ENCODE data around the gene NRP1. TPM values are rescaled to one million over a fixed set of nuclear protein-coding genes. Genes with fewer than 3 reads are reported as not detected.

The NRP1 gene
- total RNA-seq, 1 experiment from 2014 or later: 18.1 TPM

DNA sequence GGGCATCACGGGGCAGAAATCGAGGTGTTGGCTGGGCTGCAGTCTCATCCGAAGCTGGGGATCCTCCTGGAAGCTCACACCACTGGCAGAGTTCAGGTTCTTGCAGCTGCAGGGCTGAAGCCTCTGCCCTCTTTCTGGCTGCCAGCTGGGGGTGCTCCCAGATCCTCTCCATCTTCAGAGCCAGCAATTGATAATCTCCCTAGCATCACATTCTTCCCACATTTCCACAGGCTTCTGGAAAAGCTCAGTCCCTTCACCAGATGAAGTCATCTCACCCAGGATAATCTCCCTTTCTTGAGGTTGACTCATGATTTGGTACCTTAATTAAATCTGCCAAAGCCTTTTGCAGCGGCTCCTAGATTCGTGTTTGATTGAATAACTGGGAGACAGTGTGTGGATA, 55.2 kb downstream of the NRP1 start:
- in situ Hi-C loops (cut with HindIII; ENCODE audit: low pct_unique_long_range_greater_than_20kb, low sequenced_read_pairs): no loop called here
- DNase-seq (ENCODE audit: low read depth): no peak

DNA sequence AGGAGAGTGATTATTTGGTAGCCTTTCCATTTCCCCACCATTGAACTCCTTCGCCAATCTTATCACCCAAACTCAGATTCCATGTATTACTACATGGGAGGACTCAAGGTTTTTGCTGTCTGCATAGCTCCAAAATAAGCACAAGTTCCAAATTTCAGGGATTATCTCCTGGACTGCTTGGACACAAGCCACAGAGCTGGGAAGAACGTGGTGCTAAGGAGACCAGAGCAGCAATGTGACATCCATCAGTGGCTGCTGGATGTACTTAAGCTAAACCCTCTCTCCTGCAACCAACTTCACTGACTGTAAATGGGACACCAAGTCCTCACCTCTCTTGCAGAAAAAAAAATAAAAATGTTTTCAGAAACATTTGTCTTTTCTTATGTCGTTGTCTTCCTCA, 56.3 kb downstream of the NRP1 start:
- DNase-seq (ENCODE audit: low read depth): no peak
- in situ Hi-C loops (cut with HindIII; ENCODE audit: low pct_unique_long_range_greater_than_20kb, low sequenced_read_pairs): no loop called here

DNA sequence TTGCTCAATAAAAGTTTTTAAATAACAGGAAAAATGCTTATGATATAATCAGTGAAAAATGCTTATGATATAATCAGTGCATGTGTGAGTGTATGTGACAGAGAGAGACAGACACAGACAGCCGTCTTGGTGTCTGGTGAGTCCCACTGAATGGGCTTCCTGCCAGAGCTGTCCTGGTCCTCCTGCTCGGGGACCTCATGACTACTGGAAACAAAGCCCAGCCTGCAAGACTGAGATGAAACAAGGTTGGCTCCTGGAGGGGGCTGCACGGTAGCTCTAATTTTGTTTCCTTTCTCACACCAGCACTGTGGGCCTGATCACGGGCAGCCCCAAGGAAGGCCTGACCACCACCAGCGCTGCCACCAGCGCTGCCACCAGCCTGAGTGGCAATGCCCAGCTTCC, 57.3 kb downstream of the NRP1 start:
- peak; percentile 30 for DNase-seq (ENCODE audit: low read depth)
- in situ Hi-C loops (cut with HindIII; ENCODE audit: low pct_unique_long_range_greater_than_20kb, low sequenced_read_pairs): no loop called here

DNA sequence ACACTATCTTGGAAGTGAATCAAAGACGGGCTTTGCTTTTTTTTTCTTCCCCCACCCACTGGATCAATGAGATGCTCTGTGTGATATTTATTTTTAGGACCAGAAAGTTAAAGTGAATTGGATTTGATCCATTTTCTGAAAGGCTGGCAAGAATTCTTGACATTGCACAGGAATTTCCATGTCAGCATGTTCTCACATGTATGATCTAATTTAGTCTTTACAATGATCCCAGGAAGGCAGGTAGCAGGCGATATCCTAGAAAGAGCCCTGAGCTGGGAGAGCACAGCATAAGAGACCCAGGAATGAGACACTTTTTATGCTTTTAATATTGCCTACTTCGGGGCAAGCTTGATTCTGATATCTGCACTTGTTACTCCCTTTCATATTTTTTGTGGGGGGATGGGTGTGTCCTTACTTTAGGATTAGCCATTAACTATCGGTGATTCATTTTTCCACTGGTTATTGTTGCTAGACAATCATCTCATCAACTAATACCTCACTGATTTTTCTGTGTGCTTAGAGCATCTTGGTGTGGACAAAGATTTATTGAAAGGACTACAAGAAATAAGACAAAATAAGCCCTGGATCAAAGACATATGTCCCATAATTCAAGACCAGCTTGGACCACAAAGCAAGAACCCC, 58.1 kb downstream of the NRP1 start:
- in situ Hi-C loops (cut with HindIII; ENCODE audit: low pct_unique_long_range_greater_than_20kb, low sequenced_read_pairs): no loop called here
- DNase-seq (ENCODE audit: low read depth): peak; percentile 55

DNA sequence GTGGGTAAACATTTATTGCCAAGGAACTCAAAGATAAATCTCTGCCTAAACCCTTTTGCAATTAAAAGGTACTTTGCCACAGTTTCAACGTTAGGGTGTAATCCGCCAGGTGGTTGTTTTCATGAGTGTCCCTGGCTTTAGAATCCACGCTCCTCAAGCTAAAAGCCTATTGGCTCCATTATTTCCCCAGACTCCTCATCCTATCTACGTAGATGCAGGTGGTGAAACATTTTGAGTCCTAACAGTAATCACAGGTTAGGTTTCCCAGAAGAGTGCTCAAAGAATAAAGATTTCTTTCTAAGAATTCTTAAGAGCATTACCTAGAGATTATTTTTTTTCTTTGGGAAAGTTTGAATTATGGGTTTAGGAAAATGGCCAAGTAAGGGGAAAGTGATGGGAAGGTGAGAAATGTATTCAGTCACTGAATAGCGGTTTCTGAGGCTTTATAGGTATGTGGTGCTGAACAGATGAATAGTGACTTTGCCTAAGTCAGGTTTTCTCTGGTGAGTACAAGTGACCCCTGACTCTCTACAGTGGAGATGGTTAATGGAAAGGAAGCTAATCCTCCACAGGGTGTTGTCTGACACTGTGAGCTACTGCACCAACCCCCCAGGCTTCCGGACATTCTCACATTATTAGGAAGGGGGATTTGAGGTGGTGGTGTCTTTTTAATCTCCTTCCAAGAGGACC, 60.2 kb downstream of the NRP1 start:
- peak; percentile 41 for DNase-seq (ENCODE audit: low read depth)
- in situ Hi-C loops (cut with HindIII; ENCODE audit: low pct_unique_long_range_greater_than_20kb, low sequenced_read_pairs): no loop called here

DNA sequence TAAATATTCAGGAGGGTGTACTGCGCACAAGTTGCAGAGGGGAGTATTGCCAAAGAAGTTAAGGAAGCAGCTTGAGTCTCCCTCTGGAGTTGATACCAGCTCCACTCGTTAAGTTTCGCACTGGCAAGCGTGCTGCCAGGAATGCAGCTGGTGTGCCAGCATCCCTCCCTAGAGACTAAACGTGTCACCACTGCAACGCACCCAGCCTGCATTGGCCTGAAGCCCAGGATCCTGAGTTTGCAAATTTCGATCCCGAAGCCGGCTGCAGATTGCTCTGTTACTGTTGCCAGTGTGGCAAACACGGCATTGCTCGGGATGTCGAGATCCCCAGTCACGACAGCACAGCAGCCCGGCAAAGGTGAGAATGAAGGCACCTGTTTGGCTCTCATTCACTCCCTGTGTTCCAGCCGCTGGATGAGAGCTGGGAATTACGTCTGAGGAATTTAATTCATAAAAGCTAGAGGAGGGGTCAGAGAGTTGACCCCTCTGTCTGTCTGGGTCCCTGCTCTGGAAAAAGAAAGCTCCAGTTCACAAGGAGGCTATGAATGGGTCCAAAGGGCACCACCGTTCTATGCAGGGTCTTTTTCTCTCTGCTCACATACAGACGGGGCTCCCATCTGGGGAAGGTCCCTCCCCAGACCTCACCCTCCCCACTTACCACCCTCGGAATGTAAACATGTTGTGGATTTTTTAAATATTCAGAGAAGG, 61.0 kb downstream of the NRP1 start:
- DNase-seq (ENCODE audit: low read depth): peak; percentile 96
- in situ Hi-C loops (cut with HindIII; ENCODE audit: low pct_unique_long_range_greater_than_20kb, low sequenced_read_pairs): no loop called here

DNA sequence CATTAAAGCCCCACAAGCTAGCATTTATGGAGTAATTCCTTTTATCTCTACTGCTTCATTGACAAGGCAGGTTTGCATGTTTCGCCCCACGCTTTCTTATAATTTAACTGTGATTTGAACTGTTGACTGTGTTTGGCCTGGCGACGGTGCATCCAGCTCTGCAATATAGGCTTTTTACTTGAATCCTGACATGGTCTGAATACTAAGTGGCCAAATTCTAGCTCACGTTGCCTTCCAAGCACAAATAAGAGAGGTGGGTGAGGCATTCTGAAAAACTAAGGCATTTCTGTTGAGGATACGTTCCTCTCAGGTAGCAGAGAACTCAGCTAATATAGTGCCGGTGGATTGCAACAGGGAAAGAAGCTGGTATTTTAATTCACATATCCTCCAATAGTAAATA, 61.8 kb downstream of the NRP1 start:
- in situ Hi-C loops (cut with HindIII; ENCODE audit: low pct_unique_long_range_greater_than_20kb, low sequenced_read_pairs): no loop called here
- no peak for DNase-seq (ENCODE audit: low read depth)

DNA sequence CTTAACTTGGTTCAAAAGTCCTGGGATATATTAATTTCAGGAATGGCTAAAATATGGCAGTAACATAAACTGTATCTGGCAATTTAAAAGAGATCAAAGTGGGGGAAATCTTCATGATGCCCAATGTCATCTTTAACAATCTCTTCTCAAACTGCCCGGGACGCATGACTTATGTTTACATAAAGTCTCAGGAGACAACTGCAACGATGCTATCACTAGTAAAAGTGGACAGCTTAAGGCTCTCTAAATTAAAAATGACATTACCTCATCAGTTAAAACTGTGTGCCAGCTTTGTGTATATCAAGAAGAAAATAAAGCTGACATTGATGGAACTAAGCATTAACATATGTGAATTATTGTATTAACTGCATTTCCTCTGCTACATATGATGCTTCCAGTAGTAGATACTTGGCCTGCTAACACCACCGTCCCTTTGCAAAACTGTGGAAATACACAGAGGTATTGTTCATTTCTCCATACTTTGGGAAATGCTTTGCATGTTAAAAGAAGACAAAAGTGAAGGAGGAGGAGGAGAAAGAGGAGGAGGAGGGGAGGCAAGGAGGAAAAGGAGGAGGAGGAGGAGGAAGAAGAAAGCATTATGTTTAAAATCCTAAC, 62.4 kb downstream of the NRP1 start:
- in situ Hi-C loops (cut with HindIII; ENCODE audit: low pct_unique_long_range_greater_than_20kb, low sequenced_read_pairs): no loop called here
- peak; percentile 50 for DNase-seq (ENCODE audit: low read depth)

DNA sequence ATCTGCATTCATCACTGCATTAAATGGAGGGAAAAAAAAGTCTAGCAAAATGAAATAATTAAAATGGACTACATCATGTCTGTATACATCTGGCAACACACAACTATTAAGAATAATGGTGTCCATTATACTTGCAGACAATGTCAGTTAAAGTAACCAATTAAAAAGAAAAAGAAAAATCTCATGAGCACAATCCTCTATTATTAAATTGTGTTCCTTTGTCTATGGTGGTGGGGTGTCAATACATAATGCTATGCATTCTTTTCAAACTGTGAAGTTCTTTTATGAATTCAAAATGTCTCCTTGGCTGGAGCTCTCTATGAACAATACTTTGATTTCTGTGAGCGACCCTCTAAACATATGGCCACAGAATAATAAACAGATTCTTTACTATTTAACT, 63.5 kb downstream of the NRP1 start:
- DNase-seq (ENCODE audit: low read depth): no peak
- in situ Hi-C loops (cut with HindIII; ENCODE audit: low pct_unique_long_range_greater_than_20kb, low sequenced_read_pairs): no loop called here

DNA sequence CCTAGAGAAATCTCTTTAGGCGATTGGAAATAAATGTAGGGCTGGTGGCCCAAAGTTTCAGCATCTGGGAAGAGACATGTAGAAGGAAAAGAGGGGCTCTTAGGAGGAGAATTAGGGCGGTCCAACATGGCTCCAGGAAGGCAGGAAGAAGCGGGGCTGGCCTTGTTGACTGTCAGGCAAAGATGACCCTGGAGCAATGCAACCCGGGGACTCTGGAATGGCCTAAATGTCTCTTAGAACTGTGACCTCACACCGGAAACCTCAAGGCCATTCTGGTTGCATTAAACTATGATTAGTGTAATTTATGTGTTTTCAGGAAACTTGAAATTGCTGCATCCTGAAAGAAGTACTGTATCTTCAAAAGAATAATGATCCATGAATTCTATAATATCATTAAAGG, 66.8 kb downstream of the NRP1 start:
- no peak for DNase-seq (ENCODE audit: low read depth)
- in situ Hi-C loops (cut with HindIII; ENCODE audit: low pct_unique_long_range_greater_than_20kb, low sequenced_read_pairs): no loop called here

DNA sequence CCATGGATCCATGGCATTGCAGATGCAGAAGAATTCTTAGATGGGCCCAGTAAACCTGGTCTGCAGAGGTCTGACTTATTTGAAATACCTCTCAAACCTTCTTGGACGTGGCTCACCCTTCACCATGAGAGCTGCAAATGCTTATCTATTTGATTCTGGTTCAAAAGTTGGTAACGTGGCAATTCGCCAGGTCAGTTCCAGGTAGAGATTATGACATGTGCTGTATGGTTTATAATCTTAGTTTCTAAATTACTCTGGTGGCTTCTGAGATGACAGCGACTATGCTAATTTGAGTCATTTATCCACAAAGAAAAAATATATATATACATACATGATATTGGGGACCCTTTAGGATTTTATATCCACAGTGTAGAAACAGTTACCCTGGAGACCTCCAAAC, 68.8 kb downstream of the NRP1 start:
- DNase-seq (ENCODE audit: low read depth): no peak
- in situ Hi-C loops (cut with HindIII; ENCODE audit: low pct_unique_long_range_greater_than_20kb, low sequenced_read_pairs): no loop called here

DNA sequence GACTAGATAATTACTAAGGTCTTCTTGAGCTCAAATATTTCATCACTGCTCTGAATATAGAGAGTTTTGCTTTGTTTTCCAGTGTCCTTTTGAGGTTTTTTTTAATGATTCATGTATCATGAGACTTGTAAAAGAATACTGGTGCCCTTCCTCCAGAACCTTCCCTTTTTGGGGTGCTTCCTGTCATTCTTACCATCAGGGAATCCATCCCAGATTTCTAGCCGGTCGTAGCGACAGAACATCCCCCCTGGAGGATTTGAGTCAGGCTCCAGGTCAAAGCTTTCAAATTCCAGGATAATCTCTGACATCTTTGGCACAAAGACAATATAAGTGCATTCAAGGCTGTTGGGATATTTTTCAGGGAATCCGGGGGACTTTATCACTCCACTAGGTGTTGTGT, 71.0 kb downstream of the NRP1 start:
- in situ Hi-C loops (cut with HindIII; ENCODE audit: low pct_unique_long_range_greater_than_20kb, low sequenced_read_pairs): no loop called here
- no peak for DNase-seq (ENCODE audit: low read depth)

DNA sequence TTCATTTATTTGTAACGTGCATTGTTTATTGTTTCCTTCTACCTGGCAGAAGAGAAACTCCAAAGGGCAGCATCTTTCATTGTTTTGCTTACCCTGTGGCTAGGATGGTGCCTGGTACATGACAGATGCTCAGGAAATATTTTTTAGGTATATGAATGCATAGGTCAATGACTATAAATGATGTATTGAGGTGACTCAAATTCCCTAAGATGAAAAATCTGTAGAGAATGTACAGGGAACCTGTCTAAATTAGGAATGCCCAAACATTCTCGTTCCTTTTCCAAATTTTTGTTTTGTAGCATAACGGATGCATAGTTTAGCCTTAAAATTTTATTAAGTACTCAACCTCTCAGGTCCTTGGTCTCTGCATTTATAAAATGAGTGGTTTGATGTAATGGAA, 71.6 kb downstream of the NRP1 start:
- in situ Hi-C loops (cut with HindIII; ENCODE audit: low pct_unique_long_range_greater_than_20kb, low sequenced_read_pairs): no loop called here
- DNase-seq (ENCODE audit: low read depth): no peak

DNA sequence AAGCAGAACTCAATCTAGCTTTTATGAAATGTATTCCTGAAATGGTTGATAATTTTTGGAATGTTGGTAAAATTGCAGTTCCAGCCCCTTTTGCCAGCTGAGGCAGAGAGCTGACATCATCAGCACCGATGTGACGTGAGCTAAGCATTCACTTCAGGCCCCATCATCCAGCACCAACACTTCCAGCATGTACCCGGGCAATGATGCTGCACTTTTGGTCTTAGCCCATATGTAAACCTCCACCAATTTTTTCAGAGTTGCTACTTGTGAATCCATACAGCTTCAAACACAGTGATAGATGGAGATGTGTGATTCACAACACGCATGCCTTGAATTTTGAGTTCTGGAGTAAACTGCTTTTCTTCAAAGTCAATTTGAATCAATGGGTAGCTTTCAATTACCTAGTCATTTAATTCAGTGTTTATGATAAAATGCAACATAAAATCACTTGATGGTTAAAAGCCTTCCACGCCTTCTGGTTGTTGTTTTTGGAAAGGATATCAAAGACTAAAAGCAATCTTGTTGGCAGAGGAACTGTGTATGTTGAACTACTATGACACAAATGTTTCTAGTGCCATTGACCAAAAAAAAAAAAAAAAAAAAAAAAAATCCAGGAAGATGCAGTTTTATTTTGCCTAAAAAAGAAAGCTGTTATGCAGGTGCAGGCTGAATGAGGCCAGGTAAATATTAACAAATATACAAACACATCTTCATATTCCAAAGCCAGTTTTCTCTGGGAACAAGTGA, 73.9 kb downstream of the NRP1 start:
- in situ Hi-C loops (cut with HindIII; ENCODE audit: low pct_unique_long_range_greater_than_20kb, low sequenced_read_pairs): no loop called here
- DNase-seq (ENCODE audit: low read depth): peak; percentile 70

DNA sequence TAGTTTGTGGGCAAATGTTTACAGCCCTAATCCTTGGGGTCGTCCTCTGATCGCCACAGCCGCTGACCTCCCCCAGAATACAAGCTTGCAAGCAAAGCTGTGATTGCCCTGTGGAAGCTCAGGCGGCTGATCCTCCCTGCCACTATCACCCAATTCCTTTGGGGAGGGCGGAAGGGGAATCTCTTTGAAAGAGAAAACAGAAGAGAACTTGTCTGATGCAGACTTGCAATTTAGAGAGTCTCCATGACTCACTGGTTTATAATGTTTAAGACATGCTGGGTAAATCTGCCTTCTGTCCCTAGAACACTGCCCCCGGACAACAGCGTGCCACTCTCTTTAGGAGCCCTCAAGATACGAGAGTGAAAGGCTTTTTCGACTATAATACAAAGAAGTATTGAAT, 75.5 kb downstream of the NRP1 start:
- DNase-seq (ENCODE audit: low read depth): no peak
- in situ Hi-C loops (cut with HindIII; ENCODE audit: low pct_unique_long_range_greater_than_20kb, low sequenced_read_pairs): no loop called here

DNA sequence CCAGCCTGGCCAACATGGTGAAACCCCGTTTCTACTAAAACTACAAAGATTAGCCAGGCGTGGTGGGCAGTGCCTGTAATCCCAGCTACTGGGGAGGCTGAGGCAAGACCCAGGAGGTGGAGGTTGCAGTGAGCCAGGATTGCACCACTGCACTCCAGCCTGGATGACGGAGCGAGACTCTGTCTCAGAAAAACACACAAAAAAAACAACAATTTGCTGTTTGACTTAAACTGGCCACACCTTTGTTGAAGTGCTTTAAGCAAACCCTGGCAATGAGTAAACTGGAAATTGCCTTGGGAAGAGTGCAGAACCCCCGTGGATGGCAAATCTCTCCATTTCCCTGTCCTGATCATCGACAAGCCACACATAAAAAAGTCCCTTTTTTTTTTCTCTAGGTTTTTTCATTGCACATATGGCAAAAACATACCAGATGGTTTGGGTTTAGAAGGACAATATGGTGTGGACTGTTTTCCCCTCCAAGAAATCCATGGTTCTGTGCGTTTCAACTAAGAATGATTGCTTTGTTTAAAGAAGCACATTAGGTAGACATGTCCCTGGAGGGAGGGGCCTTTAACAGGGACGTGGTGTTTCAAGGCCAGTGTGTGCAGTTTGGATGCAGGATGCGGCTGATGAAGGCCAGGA, 76.9 kb downstream of the NRP1 start:
- in situ Hi-C loops (cut with HindIII; ENCODE audit: low pct_unique_long_range_greater_than_20kb, low sequenced_read_pairs): no loop called here

DNA sequence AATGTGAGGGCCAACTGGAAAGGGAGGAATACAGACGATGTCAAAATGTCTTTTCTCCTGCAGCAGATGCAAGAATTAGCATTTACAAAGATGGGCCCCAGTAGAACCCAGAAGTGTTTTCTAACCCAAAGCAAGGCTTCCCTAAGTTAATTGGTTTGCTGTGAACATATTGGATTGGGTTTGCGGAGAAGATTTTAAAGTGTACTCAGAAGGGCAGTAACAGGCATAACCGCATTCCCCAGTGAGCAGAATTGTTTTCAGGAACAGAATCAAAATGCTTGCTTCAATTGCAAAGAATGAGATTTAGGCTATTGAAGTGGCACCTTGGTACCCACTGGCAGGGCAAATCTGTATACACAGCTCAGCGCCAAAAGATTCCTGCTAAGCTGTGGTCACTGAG, 78.0 kb downstream of the NRP1 start:
- in situ Hi-C loops (cut with HindIII; ENCODE audit: low pct_unique_long_range_greater_than_20kb, low sequenced_read_pairs): no loop called here

More for the DNA sequence above, 76.9 kb downstream of the NRP1 start:
- DNase-seq (ENCODE audit: low read depth): no peak

DNA sequence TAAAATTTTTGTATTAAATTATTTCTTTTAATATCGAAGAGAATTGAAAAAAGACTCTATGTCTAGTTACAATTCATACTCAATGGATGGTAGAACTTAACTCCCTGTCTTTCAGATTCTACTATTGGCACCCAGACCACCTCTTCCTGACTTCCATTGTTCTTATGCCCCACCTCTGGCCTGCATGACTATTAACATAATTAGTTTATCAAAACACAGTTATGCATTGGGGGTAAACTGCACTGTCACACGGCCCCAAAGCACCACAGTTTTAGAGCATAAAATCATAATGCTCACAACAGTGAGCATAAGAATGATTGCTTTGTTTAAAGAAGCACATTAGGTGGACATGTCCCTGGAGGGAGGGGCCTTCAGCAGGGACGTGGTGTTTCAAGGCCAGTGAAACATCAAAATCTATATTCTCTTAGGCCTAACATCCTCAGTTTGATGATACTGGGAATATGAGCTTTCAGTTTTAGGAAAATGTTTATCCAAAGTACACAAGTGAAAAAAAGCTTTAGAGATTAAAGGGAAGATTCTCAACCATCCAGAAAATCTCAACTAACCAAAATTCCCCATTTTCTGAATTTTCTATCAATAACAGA, 79.8 kb downstream of the NRP1 start:
- in situ Hi-C loops (cut with HindIII; ENCODE audit: low pct_unique_long_range_greater_than_20kb, low sequenced_read_pairs): no loop called here
- DNase-seq (ENCODE audit: low read depth): no peak

More for the DNA sequence above, 78.0 kb downstream of the NRP1 start:
- no peak for DNase-seq (ENCODE audit: low read depth)

All from Caki2 (cell line).